Stimulated activated CD8-positive, alpha-beta memory T cell treated with anti-CD3 and anti-CD28 coated beads, Interleukin-12 subunit alpha, Interleukin-12 subunit beta, amount 100 ng/mL, for 4 hours (primary cell): ENCODE results near the gene DIRAS1.

Experiments used
- DNase-seq: peaks from one replicate; pipeline ENCODE4 v3.0.0-alpha.2; 2020; ENCODE audit warnings: low read depth

Gene DIRAS1, protein sequence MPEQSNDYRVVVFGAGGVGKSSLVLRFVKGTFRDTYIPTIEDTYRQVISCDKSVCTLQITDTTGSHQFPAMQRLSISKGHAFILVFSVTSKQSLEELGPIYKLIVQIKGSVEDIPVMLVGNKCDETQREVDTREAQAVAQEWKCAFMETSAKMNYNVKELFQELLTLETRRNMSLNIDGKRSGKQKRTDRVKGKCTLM

DNA sequence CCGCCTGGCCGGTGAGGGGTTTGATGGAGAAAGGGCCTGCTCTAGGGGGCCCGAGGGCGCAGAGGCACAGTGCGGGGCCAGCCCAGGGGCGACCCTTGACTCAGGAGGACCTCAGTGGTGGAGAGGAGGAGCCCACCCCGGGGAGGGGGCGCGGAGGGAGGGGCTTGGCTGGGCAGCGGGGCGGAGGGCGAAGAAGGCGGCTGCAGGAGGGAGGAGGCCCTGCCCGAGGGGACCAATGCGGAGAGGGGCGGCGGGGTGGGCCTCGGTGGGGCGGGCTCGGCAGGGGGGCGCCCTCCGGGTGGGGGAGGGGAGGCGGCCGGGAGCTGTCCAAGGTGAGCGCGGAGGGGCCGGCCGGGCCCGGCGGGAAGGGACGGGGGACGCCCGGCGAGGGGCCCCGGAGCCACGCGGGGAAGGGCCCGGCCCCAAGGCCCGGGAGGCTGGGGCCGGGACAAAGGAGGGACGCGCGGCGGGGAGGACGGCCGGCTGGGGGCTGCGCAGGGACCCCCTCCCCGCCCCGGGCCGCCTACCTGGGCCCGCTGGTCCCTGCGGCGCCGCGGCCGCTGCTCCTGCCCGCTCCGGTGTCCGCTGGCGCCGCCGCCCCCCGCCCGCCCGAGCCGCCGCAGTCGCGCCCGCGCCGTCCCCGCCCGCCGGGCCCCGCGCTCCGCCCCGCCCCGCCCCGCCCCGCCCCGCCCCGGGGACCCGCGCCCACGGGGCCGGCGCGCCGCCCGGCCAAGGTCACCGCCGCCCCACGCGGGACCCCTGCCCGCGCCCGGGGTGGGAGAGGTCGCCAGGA is at the start of gene DIRAS1:
Gene DIRAS1 (minus strand): TSS at position 596 of the 793 bp plus-strand sequence. CDS start 3,566 bp downstream, outside the sequence.
- DNase-seq, result no peak

DNA sequence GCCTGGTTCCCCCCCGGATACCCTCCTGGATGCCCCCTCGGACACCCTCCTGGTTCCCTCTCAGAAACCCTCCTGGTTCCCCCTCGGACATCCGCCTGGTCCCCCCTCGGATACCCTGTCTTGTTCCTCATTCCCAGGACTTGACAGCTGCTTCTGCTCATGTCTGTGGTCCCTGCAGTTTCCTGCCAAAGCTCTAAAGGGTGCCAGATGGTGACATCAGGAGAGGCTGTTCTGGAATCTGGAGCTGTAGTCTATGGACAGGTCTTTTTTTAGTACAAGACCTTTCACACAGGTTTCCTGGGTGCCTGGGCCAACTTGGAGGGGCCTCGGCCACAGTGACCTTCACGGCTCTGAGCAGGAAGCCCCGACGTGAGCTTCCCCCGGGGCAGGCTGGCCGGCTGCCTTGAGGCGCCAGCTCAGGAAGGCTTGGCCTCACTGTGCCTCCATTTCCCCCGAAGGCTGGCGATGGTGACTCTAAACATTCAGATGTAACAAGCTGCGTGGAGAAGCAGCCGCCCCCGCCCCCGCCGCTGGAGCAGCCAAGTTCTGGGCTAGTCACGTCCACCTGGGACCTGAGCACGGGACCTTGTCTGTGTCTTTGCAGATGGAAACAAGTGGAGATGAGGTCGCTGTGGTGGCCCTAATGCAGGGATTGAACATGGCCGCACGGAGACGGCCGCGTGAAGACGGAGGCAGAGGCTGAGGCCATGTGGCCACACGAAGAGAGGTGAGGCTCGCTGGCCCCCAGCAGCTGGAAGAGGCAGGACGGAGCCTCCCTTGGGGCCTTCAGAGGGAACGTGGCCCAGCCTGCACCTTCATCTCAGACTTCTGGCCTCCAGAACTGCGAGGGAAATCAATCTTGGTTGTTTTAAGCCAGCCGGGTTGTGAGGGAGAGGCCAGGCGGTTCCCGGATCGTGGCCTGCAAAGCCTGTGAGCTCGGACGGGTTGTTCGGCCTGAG is 49.2 kb upstream of the DIRAS1 start:
- no peak for DNase-seq

DNA sequence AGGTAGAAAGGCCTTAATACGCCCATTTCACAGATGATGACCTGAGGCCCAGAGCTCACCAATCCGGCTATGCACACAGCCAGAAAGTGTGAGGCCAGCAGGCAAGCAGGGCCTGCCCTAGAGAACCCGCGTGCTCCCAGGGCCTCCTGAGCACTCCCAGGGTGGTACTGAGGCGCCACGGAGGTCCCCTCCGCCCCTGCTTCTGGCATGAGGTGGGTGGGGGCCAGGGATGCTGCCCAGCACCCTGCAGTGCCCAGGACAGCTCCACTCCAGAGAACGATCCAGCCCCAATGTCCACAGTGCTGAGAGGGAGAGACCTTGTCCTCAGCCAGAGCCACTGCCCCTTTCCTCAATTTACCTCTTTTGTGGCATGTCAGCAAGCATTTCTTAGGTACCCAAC is 48.0 kb upstream of the DIRAS1 start:
- DNase-seq, result no peak

DNA sequence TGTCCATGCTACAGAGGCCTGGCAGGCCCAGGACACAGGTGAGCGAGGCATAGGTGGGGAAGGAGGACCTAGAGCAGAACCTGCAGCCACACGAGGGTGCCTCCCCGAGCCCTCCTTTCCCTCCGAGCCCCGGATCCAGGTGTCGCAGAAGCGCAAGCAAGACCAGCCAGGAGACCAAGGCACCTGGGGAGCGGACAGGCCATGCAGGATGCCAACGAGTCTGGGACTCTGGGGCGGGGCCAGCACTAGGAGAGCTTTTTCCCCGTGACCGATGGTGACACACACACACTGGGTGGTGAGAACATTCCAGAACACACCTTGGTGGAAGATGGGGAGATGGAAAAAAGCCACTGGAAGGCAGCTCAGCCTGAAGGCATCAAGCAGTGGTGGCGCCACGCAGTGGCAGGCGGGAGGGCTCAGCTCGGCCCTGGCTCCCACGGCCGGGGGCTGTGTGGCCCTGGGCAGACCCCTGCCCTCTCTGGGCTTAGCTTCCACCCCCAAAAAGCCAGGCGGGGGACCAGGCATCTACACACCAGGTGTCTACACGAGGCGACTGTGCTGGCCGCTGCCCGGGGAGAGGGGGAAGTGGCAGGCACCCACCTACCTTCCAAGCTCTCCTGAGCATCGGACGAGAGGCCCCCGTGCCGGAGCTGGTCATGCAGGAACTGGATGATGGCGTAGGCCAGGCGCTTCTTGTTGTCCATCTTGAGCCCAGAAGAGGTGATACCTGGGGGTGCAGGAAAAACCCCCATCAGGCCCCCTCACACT is 47.4 kb upstream of the DIRAS1 start:
- DNase-seq, result no peak

DNA sequence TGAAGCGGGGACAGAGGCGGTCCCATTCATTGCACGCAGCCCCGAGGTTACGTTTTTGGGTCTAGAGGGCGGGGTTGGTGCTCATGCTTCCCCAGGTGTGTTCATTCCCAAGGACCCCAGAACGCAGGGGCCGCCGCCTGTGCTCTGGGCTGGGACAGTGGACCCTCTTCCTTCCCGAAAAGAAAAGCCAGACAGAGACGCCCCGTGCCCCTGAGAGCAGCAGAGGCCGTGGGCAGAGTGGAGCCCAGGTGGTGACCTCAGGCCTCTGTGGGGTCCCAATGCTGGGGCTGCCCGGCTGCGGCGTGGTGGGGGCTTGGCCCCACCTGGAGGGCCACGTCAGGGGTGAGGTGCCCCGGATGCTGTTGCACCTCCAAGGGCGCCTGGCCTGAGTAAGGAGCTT is 46.5 kb upstream of the DIRAS1 start:
- no peak for DNase-seq

DNA sequence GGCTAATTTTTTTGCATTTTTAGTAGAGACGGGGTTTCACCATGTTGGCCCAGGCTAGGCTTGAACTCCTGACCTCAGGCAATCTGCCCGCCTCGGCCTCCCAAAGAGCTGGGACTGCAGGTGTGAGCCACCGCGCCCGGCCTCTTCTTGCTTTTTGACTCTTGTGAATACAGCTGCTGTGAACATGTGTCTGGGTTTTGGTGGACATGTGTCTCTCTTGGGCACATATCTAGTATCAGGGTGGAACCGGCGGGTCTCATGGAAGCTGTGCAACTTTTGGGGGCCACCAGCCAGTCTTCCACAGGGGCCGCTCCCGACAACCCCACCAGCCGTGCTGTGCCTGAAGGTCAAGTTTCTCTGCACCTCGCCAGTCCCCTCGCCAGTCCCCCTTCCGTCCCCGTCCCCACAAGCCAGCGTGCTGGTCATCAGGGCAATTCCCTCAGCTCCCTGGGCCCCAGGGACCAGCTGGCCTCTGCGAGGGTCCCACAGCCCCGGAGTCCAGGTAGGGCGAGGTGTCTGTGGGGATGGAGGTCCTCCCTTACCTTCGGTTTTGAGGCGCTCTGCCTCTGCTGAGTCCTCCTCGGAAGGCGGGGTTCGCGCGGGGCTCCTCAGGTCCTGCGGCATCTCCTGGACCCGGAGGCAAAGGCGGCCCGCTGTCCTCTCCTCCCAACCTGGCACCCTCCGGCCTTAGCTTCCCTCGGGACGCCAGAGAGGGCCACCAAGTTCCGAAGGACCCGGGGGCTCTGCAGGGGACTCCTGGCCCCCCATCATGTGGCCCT is 45.6 kb upstream of the DIRAS1 start:
- no peak for DNase-seq

DNA sequence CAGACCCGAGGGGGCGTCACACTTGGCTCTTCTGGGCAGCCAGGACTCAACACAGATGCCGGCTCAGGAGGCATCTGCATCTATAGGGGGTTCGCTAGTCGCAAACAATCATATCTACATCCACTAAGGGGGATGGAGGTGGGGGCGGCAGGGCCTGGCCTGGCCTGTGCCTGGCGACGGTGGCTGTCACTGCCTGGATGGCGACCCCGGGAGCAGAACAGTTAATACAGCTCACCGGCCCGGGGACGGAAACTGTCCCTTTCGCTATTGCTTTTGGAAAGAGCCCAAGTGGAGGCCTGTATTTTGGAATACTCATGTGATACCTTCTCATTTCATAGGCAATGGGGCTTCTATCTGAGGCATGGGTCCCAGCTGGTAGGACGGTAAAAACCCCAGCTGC is 44.2 kb upstream of the DIRAS1 start:
- no peak for DNase-seq

DNA sequence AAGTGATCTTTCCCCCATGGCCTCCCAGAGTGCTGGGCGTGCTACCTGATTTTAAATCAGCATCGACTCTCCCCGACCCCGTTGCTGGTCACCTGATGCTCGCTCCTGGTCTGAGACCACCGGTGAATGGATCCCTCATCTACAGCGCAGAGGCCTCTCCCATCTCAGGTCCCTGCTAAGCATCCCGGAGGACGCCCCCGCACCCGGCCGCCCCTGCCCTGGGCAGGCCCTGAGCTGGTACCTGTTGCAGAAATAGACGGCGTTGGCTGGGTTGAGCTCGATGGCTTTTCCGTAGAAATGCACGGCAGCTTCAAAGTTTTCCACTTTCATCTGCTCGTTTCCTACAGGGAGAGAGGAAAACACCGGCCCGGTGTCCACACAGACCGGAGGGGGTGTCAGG is 43.8 kb upstream of the DIRAS1 start:
- DNase-seq, result no peak

DNA sequence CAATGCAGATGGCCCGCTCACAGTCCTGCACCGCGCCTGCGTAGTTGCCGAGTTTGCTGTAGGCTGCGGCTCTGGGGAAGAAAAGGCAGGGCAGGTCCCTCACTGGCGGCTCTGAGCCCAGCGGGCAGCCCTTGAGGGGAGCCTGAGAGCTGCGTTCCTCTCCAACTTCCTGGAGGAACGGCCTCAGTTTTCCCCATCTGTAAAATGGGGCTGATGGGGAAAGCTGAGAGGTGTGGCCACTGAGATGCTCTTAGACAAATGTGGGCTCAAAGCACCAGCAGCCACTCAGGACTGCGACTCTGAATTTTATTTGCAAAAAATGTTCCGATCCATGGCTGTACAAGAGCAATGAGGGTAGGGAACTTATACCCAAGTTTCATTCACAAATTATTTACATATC is 42.5 kb upstream of the DIRAS1 start:
- no peak for DNase-seq

DNA sequence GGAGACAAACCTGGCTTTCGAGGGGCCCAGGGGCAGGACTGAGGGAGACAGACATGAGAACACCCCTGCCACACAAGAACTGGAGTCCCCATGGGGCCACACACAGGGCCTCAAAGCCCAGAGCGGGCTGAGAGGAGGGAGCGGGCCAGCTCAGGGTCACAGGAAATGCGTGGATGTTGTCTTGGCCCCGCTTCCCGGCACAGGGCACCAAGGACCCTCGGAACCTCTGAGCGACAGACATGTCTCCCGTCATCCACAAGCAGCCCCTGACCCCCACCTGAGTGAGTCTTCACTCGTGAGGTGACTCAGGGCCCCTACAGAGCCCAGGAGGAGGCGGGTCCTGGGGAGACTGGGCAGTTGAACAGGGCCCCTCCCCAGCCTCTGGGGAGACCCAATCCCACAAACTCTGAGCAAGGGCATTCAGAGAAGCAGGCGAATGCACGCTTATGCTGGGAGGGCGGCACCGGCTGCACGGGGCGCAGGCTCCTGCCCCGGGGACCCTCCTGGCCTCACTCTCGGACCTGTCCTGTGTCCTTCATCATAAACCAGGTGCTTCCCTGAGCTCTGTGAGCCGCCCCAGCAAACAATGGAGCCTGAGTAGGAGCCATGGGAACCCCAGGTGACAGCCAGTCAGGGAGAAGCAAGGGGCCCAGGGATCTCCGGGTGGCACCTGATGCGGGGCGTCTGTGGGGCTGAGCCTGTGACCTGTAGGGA is 41.8 kb upstream of the DIRAS1 start:
- DNase-seq, result no peak

DNA sequence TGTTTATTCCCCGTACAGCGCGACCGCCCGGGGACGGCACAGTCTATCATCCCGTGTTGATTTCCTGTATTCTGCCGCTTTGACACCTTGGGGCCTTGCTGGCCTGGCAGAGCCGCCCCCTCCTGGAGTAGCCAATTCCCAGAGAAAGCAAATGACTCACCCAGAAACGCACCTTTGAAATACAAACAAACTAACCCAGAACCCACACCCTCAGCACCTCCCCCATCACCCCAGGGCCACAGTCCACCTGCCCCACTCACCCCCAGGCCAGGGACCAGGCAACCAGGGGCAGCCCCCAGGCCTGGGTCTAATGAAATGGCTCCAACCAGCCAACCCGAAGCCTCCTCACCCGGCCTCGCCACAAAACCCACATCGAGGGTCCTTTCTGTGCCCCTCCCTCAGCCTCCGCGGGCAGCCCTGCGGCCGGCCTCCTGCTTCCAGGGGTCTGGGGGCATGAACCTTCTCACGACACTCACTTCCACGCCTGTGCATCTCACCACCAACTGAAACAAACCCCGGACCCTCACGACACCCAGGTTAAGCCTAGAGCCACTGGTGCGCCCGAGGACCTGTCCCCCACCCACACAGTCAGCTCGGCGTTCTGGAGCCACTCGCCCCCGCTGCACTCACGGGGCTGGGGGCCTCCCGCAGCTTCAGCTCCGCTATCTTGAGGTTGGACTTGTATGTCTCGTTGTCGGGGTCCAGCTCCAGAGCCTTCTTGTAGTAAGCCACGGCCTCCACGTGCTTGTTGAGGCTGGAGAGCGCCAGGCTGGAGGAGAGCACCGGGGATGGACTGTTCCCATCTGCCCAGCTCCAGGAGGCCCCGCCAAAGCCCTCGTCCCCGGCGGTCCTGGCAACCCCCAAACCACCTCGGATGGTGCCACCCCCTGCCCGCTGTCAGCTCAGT is 41.0 kb upstream of the DIRAS1 start:
- no peak for DNase-seq

DNA sequence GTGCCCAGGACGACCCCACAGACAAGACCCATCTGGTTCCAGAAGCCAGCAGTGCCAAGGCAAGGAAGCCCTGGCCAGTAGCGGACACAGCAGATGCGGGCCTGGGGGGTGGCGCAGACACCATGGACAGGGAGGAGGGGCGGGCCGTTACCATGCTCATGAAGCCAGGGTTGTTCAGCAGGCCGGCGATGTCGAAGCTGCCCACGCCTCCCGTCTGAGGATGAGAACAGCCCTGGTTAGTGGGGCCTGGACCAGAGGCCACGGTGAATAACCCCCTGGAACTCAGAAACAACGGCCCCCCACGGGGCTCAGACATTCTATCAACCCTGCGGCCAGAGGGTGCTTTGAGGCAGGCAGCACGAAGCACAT is 40.1 kb upstream of the DIRAS1 start:
- no peak for DNase-seq

DNA sequence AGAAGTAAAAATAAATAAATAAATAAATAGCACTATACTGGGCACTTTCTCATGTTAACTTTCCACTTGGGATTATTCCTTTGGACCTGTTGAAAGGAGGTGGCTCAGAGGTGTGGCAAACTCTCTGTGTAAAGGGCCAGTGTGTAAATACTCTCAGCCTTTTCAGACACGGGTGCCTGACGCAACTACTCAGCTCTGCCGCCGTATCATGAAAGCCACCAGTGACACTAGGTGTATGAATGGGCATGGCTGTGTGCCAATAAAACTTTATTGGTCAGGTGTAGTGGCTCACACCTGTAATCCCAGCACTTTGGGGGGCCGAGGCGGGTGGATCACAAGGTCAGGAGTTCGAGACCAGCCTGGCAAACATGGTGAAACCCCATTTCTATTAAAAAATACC is 38.8 kb upstream of the DIRAS1 start:
- DNase-seq, result no peak

DNA sequence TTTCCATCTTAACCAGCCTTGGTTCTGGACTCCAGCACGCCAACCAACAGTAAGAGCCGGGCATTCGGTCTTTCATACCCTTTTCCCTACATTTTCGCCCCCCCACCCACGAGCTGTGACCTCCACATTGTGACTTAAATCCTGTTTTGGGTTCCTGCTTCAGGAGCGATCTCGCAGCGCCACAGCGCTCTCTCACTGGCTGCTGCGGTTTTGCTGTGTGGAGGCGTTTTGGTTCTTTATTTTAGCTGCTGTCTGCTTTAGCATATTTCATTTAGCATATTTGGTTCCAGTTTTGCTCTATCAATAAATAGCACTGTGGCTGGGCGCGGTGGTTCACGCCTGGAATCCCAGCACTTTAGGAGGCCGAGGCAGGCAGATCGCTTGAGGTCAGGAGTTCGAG is 38.2 kb upstream of the DIRAS1 start:
- no peak for DNase-seq

DNA sequence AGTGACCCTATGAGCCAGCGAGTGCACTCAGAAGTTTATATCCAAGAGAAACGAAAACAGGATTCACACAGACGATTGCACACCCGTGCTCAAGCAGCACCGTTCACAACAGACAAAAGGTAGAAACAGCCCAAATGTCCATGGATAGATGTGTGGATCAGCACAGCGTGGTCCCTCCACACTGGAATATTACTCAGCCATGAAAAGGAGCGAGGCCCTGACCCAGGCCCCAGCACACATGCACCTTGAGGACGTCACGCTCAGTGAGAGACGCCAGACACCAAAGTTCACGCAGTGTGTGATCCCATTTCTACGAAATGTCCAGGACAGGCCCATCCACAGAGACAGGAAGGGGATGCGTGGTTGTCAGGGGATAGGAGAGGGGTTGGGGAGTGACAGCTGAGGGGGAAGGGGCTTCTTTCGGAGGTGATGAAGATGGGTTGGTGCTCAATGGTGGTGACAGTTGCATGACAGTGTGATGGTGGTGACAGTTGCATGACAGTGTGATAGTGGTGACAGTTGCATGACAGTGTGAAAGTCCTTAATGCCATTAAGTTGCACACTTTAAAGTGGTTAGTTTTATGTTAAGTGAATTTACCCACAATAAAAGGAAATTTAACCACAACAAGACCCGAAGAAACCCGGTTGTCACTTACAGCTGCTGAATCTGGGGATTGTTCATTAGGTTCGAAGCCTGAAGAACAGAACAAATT is 37.6 kb upstream of the DIRAS1 start:
- DNase-seq, result no peak

DNA sequence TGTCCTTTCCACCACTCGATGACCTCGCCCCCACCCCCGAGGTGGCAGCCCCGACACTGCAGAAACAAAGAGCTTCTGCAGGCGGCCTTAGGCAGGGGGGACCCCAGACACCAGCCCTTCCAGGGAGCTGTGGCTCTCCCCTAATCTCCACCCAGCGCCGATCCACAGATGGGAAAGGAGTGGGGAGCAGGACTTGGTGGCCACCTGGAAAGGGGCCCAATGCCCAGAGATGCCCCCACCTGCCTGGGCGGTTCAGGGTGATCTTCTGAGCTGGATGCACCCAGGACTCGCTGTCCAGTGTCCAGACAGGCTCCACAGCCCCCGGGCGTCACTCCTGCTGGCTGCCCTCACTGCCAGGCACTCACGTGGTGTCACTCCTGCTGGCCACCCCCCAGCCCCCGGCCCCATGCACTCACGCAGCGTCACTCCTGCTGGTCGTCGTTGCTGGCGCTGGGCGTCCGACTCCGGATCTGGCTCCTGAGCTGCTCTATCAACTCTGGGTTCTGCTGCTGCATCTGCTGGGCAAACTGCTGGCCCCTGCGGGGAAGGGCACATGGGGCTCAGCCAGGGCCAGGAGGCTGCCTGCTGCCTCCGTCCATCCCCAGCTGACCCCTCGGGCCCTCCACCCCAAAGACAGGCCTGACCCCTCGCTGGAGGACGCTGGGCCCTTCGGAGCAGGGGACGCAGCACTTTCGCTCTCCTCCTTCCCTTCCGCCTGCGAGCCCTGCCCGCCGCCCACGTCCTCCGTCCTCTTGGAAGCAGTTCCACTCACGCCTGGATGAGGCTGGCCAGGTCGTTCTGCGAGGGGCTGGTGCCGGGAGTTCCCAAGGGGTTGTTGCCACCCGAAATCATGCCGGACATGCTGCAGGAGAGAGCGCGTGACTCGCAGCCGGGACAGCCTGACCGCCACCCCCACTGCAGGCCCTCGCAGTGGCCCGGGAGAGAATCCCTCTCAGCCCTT is 36.0 kb upstream of the DIRAS1 start:
- DNase-seq, result no peak

DNA sequence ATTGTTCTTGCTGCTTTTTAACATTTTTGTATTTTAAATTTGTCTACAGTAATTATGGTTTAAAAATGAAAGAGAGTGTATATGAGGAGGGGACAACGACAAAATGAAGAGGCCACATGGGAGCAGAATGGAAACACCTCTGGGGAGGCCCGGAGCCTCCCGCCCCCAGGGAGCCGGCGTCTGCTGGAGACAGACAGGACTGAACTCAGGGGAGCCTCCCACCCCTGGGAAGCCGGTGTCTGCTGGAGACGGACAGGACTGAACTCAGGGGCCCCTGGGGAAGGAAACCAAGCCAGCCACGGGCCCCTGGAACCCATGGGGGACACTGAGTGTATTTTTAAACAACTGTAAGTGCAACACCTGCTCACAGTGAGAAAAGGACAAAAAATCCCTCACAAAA is 35.3 kb upstream of the DIRAS1 start:
- no peak for DNase-seq

DNA sequence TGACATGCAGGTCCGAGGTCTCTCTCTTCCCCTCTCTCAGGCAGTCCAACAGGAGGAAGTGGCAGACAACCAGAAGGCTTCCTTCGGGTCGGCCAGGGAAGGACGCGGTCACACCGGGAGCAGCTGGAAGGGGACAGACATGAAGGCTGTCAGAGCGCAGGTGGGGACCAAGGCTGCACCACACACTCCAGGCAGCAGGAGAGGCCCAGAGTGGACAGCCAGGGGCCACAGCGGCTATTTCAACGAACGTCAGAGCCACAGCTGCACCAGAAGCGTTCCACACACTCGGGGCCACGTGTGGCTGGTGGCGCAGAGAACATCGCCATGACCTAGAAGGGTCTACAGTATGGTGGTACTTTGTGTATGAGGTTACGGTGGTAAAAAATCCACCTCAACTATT is 34.6 kb upstream of the DIRAS1 start:
- no peak for DNase-seq
